Hepatic stellate cell (primary cell): ENCODE measurements around the gene BARHL2.

Source experiments
- DNase-seq: peaks from one replicate; pipeline ENCODE4 v3.0.0; 2011; ENCODE audit warnings: low spot score

Gene BARHL2

DNA sequence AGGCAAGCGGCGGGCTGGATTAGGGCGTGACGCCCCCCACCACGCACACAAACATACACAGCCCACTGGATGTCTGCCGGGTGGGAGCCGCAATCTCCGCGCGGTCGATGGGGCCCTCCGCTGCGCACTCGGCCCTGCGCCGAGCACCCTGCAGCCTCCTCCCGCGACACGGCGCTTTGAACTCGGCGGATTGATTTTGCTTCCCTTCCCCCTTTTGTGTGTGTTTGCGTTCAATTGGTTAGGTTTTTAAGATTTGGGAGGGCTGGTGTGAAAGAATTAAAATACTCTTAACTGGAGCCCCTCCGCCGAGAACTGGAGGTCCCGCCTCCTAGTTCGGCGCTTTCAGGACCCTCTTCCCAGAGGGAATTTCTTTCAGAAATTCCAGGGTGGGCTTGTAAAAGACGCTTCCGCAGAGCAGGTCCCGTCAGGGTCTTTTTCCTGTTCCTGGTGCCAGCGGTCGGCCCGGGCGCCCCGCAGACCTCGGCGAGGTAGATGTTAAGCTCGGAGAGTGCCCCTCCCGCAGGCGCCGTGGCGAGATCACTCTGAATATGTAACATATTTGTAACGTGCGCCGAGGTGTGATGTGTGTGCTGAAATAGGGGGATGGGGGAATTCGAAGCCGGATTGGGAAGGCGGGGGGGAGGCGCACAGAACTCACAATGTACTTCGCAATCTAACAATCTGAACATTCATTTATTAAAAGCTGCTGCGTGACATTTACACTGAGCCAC, 8.0 kb upstream of the BARHL2 start:
- DNase-seq, result no peak

- no peak for DNase-seq
Measured at GRCh38 chr1:90724361-90724760, 7.3 kb upstream of the BARHL2 start.

- no peak for DNase-seq
Measured at GRCh38 chr1:90723590-90724108, 6.5 kb upstream of the BARHL2 start.

DNA sequence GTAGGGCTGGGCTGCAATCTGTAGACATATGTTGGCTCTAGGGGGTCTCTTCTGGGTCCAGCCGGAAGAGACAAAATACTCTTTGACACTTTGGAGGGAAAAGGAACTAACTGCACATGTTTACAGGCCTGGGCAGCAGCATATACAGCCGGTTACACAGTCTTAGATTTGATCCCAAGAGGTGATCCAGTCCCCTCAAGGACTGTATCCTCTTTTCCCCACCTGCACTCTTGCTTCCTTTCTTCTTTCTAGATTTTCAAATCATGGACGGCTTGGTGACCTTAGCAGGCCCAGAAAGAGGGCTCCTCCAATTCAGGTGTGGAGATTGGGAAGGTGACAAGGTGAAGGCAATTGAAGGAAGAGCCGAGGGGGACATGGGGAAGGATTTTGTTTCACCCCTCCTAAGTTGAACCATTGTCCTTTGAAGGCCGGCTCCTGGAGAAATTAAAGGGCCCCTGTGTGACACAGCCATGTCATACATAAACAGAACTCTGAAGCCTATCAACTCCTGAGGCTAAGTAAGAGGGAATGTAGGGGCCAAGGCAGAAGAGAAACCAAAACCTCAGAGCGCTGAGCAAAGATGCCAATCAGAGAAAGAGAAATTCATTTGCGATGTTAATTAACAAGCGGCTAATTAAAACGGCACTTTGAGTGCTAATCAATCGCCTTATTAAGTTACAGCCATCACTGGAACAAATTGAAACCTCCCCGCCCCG, 5.9 kb upstream of the BARHL2 start:
- DNase-seq, result no peak

DNA sequence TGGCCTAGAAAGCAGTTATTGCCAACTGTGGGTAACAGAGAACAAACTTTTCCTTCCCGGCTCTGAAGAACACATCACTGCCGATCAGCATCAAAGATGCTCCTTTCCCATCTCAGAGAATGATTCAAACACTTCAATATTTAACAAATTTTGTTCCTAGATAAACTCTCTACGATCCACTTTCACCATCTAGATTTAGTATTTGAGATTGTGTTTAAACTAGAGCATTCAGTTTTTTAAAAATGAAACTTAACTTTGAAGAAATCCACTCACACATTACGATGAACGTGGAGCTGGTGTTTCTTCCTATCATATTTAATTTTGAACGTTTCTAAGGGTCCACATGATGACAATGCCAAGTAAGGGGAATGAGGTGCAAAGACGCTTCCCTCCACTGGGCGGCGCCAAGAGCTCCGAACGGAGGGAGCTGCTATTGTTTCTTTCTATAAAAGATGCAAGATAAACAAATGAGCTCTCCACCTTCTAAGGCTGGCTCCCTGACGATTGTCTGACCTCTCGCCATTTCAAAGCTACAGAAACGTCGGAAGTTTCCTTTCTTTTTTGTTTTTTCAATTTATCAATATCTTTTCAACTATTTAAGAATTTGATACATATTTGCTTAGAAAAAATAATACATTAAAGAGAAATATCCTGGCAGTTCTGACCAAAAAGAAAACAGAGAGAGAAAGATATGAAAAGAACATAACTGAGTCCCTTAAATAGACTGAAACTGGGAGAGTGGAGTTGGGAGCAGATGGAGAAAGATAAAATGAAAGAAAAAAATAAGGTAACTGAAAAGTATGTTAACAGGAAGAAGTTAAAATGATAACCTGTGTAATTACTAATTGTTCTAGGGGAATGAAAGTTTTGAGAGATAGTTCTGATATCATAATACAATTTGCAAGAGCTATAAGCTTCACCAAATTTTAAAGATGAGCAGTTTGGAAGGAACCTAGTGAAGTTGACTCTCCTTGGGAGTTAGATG, 4.4 kb upstream of the BARHL2 start:
- no peak for DNase-seq

- DNase-seq, result no peak
Measured at GRCh38 chr1:90720145-90720636, 3.1 kb upstream of the BARHL2 start.

DNA sequence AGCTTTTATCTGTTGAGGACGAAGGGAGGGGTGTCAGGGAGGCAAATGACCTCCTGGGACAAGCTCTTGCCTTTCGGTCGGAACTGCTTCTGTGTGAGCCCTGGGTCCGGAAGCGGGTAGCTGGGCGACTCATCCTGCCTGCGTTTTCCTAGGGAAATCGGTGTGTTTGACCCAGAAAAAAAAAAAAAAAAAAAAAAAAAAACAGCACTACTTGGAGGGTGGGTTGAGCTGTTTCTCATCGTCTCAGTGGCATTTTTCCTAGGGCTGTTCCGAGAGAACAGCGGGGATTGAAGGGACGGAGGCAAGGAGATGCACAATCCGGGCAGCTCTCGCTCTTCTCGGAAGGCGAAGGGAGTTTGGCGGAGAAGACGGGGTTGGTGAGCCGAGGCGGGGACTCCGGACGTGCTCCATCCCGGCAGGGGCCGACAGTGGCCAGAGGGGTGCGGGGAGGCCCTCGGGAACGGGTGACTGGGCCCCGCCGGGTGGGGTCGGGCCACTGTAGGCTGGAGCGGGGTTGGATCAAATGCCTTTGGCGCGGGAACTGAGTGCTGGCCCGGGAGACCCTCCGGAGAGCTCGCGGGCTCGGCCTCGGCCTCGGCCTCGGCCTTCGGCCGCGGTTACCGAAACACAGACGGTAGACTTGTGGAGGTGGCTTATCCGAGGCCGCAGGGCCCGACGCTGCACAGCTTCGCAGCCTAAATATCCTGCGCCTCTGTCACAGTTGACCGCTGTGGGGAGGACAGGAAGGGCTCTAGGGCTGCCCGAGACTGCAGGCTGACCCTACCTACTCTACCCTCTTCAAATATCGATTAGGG, 2.4 kb upstream of the BARHL2 start:
- no peak for DNase-seq

GRCh38 chr1:90718411-90719329, 1.6 kb upstream of the BARHL2 start:
- DNase-seq, result no peak

GRCh38 chr1:90717665-90718410, 736 bp upstream of the BARHL2 start:
- DNase-seq, result no peak

DNA sequence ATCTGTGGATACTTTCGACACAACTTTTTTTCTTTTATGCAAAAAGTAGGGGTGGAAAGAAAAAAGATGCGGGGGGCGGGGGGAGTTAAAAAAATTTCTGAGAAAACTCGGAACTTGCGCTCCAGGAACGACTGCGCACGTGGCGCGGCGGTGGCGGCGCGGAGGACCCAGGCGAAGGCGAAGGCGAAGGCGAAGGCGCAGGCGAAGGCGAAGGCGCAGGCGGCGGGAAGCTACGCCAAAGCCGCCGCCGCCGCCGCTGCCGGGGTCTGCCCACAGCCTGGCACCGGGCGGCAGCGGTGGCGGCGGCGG, 208 bp upstream of the BARHL2 start:
- no peak for DNase-seq

DNA sequence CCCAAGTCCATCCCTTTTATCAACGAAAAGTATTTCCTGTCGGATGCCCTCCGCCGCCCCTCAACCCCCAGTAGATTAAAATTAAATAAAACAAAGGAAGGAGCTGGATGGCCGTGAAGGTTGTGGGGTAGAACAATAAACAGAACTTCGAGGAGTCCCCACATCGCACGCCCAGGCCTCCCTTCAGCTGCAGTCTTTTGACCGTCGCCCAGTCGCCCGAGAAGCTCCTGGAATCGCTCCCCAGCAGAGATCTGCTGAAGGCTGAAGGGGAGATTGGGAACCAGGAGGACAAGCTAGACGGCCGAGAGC, 905 bp downstream of the BARHL2 start:
- no peak for DNase-seq

DNA sequence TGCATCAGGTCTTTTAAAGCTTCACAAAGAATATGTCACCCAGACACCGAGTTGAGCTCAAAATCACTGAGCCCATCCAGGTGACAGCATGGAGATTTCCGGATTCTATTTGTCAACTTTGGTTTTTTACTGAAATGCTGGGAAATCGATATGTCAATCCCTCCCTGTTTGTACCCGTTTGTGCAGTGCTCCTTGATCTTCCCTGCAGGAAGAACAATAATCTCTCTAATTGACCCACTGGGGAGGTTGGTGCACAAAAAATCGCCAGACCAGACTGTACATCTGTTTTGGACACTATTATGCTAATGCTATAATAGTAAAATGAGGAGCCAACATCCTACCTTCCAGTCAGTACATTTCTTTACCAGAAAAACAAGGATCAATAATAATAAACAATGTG, 1.8 kb downstream of the BARHL2 start:
- DNase-seq, result no peak

DNA sequence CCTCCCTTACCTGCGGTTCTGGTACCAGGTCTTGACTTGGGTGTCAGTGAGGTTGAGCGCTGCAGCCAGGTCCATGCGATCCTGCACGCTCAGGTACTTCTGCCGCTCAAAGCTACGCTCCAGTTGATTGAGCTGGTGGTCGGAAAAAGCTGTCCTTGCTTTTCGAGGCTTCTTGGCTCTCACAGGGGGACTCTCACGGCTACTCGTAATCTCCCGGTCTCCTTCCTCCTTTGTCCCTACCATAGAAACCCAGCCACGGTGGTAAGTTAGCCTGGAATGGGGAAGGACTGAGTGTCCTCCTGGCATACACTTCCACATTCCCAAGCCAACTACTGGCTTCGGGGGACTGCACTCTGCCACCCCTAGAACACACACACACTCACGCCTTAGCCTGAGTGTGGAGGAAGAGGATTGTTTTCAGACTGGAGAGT, 2.6 kb downstream of the BARHL2 start:
- DNase-seq, result no peak

GRCh38 chr1:90713741-90714509, 3.2 kb downstream of the BARHL2 start:
- no peak for DNase-seq

DNA sequence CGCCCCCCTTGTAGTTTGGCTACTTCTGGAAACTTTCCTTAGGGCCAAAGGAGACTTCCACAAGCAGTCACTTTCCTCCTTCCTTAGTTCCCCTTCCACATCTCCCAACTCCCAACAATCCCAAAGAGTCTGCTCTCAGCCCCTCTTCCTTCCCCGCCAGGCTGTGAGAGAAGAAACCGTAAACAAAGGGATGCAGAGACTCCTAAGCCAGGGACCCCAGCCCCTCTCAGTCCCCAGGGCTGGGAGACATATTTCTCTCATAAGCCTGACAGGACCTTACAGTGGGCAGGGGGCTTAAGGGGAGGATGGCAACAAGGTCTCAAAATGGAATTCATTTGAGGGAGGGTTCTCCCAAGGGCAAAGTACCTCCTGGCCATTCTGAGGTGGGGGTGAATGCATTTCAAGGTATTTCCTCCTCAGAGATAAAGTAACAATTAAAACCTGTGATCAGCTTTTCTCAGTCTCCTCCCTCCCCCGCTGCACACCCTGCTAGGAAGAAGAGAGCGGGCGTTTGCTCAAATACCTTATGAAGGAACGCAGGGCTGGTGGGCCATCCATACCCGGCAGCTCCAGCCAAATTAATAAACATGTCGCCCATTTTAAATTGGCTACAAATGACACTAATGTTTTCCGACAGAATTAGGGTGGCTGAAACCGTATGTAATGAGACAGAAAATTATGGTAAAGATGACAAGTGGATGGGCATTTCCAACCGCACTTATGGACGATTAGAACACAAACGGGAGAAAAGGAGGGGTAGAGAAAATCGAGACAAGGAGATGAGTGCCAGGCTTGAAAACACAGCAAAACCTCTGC, 4.0 kb downstream of the BARHL2 start:
- DNase-seq, result no peak

GRCh38 chr1:90712153-90712856, 4.8 kb downstream of the BARHL2 start:
- DNase-seq, result no peak

DNA sequence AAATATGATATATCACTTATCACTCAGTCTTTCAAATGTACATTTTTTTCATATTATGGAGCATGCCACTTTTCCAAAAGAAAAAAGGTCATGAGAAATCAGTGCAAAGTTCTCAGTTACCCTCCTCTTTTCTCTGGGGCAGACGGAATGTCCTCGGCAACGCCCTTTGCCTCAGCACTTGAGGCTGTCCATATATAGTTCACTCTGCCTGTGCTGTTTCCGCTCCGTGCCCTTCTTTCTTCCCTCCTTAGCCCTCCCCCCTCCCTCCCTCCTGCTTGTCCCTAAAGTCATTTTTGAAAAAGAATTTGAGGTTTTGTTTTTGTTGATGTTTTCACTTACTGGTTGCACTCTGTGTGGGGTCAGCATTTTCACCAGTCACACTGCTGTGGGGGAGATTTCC, 5.4 kb downstream of the BARHL2 start:
- DNase-seq, result no peak
